HG03066 (cell line): ENCODE measurements around the gene NACA.
"Not testable (repeated sequence)": the region's sequence is repeated elsewhere in the genome, so short reads cannot be mapped to it uniquely, and the experiment has no call there.

ENCODE experiments used
- ATAC-seq: cut with Tn5 transposase; IDR thresholded peaks from one replicate; pipeline ENCODE4 v1.9.1; 2021; ENCODE audit warnings: low read depth; ENCODE audit not compliant: unreplicated experiment

NACA gene

DNA sequence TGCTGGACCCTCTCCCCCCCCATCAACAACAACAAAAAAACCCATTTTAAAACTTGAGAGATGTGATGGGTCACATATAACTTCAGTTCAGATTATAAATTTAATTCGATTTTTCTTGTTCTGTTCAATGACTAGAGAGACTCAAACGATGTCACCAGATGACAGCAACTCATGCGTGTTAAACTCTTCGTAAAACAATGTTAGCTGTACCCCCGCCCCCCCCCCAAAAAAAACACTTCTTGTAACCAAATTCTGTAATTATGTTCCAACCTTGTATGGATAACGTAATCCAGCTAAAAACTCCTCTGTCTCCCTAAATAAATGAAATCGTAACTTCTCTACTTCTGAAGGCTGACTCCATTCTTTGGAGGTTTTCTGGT lies 614 bp upstream of the NACA start:
- ATAC-seq = no peak

DNA sequence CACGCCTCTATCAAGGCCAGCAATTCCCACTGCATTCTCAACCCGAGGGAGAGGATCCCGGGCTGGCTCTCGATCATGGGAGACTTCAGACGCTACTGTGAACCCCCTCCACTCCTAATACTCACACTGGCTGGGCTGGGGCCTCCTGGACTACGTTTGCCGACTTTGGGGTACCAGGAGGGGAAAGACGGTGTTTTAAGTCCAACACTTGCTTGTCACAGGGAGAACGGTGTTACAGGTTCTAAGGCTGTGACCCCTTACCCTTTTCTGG lies 463 bp downstream of the NACA start:
- no peak for ATAC-seq

DNA sequence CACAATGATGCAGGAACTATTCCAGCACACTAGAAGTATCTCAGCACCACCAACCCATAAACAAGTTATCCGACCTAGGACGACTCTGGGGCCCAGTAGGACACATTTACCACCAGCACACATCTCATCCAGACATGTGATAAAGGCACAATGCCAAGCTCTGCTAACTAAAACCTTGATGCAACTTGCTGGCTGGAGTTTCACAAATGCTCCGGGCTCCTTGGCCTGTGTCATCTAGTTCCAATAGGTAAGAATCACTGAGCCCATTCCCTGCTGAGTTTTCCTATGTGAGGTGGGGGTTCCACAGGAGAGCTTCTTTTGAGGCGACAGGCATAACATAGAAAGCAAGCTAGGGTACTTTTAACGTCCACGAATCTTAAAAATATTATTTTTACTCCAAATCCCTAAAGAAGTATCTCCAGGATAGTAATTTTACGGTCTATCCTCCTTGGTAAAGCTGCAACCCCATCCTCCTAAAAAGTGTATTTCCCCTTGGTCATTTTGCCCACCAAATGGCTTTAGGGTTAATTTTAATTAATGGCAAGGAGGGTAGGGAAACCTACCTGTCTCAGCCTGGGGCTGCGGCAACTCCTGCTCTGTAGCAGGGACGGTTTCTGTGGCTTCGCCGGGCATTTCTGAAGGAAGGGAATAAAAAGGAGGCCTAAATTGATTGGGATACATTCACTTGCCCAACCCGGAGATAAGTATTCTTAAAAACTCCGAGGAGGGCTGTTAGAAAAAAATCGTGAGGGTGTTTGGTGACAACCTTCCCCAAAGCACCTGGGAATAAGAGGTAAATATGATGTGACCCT lies 1.0 kb downstream of the NACA start:
- no peak for ATAC-seq

DNA sequence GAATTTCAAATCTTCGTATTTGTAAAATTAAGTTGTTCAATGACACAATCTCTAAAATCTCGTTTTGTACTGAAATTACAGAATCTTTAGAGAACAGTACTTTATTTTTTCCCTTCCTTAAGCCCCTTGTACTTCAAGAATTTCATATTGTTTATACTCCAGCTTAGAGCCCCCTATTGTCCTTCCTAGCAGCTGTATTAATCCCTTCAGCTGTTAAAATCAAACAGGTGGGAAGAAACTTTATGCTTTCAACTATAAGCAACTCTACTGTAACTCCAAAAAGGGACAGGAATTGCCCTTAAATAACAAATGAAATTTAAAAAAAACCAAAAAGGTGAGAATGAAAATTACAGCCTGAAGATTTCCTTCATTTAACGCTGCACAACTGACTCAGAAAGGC lies 1.7 kb downstream of the NACA start:
- ATAC-seq = no peak

DNA sequence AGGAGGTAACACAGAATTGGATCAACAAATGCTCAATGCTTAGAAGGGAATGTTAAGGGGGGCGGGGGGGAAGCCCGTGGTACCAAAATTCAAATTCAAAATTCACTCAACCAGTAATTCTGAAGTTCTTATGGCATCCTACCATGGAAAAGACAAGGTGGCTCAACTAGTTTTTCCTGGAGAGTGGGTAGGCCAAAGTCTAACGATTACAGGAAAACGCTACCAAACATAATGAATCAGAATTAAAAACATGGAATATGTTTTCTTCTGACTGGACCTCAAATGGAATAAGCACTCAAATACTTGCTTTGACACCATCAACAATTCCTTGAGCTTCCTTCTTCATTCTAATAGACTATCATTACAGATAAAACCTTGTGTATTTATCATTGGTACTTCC lies 2.3 kb downstream of the NACA start:
- no peak for ATAC-seq

DNA sequence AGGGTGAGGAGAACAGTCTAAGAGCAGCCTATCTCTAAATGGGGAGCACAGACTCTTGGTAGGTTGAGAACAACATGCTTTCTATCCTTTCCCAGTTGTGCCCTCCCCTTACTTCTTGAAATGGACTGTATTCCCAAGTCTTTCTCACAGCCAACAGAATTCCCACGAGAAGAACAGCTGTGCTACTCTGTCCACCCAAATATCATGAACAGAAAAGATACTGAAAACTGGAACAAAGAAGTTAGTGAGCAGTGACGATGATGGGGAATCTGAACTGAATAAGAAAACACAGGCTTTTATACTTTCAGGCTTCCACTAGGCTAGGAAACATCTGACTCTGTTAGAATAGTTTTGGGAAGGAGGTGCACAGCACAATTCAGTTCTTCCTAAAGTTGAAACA lies 3.4 kb downstream of the NACA start:
- no peak for ATAC-seq

DNA sequence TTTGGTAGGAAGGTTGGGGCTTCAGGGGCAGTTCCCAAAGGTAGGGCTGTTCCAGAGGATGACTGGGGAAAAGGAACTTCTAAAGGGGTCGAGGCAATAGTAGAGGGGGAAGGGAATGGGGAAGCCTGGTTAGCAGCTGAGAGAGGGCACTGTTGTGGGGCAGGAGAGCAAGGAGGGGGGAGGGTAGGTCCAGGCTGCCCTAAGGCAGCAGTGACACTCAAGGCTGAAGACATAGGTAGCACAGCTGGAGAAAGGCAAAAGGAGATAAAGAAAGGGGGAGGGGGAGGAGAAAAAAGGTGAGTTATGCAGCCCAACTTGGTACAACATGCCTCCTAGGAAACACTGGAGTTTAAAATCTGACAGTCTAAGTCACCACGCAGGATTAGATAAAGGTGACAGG lies 3.9 kb downstream of the NACA start:
- no peak for ATAC-seq

DNA sequence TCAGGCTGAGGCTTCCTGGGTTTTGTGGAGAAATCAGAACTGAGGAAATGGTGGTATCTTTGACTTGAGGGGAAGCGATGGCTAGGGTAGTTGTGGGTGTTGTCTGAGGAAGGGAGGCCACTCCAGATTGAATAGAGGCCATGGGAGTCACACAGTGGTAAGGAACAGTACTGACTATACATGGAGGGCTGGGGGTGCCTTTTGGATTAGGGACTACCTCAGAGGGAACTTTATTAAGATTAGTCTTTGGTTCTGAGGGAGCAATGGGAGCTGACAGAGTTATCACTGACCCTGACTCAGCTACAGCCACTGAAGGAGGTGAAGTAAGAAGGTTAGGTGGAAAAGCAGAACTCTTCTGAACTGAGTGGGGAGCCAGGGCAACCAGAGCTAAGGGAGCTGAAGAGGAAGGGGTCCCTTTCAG lies 4.4 kb downstream of the NACA start:
- no peak for ATAC-seq

DNA sequence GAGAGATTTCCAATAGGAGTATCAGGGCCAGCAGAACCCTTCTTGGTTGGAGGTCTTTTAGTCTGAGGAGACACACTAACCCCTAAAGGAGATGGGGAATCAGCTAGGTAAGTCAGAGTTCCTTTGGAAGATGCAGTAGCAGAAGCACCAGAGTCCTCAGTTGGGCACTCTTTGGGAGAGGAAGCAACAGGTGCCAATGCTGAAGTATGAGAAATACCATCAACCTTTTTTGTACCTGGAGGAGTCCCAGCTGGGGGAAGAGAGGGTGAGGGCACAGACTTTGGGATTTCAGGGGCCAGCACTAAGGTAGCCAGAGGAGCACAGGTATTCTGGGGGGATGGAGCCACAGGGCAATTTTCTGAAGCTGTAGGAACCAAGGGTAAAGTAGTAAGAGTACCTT lies 6.0 kb downstream of the NACA start:
- ATAC-seq = no peak

DNA sequence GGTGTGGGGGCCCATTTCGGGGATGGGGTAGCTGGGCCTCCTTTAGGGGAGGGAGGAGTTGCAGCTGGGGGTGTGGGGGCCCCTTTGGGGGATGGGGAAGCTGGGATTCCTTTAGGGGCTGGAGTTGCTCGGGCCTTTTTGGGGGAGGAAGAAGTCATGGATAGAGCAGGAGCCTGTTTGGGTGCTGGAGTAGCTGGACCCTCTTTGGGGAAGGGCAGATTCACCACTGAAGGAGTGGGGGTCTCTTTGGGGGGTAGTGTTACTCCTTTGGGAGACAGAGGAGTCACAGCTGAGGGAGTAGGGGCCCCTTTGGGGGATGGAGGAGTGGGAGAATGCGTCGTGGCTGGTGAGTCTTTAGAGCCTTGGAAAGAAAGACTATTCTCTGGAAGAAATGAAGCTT lies 6.5 kb downstream of the NACA start:
- ATAC-seq = no peak

DNA sequence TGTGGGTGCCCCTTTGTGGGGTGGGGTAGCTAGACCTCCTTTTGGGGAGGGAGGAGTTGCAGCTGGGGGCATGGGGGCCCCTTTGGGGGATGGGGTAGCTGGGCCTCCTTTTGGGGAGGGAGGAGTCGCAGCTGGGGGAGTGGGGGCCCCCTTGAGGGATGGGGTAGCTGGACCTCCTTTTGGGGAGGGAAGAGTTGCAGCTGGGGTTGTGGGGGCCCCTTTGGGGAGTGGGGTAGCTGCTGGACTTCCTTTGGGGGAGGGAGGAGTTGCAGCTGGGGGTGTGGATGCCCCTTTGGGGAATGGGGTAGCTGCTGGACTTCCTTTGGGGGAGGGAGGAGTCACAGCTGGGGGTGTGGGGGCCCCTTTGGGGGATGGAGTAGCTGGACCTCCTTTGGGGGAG lies 7.0 kb downstream of the NACA start:
- no peak for ATAC-seq

DNA sequence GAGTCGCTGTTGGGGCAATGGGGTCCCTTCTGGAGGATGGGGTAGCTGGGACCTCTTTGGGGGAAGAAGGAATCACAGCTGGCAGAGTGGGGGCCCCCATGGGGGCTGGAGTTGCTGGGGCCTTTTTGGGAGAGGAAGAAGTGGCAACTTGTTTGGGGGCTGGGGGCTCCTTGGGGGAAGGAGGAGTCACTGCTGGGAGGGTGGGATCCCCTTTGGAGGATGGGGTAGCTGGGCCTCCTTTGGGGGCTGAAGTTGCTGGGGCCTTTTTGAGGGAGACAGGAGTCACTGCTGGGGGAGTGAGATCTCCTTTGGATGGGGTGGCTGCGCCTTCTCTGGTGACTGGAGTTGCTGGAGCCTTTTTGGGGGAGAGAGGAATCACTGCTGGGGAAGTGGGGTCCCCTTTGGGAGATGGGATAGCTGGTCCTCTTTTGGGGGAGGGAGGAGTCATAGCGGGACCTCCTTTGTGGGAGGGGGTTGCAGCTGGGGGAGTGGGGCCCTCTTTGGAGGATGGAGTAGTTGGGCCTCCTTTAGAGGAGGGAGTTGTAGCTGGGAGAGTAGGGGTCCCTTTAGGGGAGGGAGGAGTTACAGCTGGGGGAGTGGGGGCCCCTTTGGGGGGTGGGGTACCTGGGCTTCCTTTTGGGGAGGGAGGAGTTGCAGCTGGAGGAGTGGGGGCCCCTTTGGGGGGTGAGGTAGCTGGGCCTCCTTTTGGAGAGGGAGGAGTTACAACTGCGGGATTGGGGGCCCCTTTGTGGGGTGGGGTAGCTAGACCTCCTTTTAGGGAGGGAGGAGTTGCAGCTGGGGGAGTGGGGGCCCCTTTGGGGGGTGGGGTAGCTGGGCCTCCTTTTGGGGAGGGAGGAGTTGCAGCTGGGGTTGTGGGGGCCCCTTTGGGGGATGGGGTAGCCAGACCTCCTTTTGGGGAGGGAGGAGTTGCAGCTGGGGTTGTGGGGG lies 7.9 kb downstream of the NACA start:
- ATAC-seq = no peak

DNA sequence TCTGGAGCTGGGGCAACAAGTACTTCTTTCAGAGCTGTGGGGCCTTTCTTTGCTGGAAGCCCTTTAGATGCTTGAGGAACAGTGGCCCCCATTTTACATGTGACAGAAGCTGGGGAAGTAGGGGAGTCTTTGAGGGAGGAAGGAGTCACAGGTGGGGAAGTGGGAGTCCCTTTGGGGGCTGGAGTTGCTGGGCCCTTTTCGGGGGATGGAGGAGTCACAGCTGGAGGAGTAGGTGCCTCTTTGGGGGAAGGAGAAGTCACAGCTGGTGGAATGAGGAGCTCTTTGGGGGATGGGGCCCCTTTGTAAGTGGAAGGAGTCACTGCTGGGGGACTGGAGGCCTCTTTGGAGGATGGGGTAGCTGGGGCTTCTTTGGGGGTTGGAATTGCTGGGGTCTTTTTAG lies 8.6 kb downstream of the NACA start:
- no peak for ATAC-seq

DNA sequence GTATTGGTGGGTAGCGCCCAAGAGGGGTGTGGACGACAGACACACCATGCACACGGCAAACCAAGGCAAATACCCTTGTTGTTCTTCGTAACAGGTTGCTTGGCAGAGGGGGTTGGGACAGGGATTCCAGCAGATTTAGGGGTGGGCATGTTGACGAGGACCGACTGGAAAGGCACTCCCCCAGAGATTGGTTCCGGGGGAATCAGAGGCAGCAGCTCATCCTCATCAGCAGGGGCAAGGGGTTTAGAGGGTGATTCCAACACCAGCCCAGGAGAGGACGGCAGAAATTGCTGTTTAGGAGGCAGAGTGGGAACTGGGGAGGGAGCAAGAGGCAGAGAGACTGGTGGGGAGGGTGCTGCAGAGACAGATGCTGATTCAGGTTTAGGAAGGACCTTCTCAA lies 9.3 kb downstream of the NACA start:
- ATAC-seq = no peak

DNA sequence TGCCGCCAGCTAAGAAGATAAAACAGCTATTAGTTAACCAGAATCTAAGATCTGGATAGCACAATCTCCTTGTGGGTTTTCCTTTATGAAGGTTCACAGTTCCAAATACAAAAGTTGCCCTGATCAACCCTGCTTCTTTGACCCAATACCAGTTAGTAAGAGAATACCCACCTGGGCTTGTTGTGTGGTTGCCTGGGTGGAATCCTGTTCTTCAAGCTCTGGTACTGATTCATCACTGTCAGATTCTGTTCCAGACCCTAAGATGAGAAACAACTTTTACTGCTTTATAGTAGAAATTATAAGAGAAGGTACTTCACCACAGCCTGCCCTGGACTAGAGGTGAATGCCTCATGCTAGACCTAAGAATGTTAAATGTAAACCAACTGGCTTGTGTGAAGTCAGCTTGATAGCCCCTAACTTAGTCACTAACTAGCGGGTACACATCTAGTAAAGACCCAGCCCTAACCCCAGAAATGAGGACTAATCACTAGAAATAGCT lies 10.6 kb downstream of the NACA start:
- no peak for ATAC-seq

DNA sequence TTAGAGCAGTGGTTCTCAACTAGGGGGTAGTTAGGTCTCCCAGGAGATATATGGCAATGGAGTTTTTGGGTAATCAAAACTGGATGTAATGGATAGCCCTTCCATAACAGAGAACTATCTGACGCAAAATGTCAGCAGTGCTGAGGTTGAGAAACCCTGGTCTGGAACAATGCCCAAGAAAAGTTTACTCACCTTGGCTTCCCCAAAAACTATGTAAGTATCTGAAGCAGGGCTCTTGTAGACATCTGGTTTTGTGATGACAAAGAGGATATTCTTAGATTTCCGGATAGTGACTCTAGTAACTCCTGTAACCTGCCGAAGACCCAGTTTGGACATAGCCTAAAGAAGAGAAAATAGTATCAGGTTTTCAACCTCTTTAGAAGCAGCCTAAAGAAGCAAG lies 11.8 kb downstream of the NACA start:
- ATAC-seq = no peak

DNA sequence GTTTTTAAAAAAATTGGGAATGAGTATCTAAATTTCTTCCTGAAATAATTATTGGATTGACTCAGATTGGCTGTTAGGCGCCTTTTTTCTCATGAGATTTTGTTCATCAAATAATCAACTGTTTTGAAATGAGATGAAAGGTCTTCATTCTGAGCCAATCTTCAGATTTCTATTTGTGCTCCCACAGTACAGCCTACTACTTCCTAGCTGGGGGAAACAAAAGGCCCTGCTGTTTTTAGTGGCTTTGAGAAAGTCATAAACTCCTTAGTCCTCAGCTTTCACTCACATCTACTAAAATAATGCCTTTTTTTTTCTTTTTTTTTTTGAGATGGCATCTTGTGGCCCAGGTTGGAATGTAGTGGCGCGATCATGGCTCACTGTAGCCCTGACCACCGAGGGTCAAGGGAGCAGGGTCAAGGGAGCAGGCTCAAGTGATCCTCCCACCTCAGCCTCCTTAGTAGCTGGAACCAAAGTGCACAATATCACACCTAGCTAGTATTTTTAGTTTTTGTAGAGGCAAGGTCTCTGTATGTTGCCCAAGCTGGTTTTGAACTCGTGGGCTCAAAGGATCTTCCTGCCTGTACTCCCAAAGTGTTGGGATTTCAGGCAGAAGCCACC lies 15.2 kb downstream of the NACA start:
- ATAC-seq = no peak

DNA sequence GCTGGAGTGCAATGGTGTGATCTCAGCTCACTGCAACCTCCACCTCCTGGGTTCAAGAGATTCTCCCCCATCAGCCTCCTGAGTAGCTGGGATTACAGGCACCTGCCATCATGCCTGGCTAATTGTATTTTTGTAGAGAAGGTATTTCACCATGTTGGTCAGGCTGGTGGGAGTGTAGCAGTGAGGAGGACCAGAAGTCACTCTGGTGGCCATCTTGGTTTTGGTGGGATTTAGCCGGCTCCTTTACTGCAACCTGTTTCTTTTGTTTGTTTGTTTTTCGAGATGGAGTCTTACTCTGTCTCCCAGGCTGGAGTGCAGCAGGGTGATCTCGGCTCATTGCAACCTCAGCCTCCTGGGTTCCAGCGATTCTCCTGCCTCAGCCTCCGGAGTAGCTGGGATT lies 20.6 kb downstream of the NACA start:
- ATAC-seq = not testable (repeated sequence)

DNA sequence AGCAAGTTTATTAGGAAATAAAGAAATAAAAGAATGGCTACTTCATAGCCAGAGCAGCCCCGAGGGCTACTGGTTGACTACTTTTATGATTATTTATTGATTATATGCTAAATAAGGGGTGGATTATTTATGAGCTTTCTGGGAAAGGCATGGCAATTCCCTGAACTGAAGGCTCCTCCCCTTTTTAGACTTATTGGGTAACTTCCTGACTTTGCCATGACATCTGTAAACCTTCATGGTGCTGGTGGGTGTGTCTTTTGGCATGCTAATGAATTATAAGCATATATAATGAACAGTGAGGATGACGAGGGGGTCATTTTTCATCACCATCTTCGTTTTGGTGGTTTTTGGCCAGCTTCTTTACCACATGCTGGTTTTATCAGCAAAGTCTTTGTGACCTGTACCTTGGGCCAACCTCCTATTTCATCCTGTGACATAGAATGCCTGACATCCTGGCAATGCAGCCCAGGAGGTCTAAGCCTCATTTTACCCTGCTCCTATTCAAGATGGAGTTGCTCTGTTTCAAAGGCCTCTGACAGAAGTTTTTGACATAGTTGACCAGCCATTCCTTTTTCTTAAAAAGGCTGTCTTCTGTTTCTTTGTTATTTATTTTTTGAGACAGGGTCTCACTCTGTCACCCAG lies 26.0 kb downstream of the NACA start:
- ATAC-seq = no peak

DNA sequence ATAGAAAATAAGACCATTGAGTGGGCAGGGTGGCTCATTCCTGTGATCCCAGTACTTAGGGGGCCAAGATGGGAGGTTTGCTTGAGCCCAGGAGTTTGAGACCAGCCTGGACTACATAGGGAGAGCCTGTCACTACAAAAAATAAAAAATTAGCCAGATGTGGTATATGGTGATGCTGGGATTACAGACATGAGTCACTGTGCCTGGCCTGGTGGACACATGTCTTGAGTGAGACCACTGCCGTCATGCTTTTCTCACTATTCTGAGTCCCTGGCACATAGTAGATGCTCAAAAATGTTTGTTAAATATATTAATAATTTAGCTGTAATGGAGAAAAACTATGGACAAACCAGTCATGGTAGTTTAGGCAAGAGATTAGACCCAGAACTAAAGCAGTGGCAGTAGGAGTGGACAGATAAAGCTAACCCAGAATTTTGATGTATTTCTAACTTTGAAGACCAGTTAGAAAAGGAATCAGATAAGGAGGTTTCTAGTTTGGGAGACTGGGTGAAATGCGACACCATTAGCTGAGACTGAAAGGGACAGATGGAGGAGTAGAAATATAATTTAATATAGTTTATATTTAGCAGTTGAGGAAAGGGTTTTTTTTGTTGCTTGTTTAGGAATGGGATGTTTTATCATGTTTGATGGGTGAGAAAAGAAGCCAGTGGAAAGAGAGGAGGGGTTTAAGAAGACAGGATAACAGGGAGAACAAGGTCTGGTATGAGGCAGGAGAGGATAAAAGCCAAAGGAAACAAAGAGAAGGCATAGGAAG lies 29.6 kb downstream of the NACA start:
- ATAC-seq = no peak
